Neural progenitor cell (in vitro differentiated cells): ENCODE results near the gene BSN. TPM values are rescaled to one million over a fixed set of nuclear protein-coding genes. Genes with fewer than 3 reads are reported as not detected.
A peak's percentile ranks its signal among the peaks of the same experiment; 100 is the strongest.

Source experiments
- DNase-seq: peaks from one replicate; pipeline ENCODE4 v3.0.0-alpha.2; 2016; ENCODE audit warnings: low spot score
- H2AFZ ChIP-seq: fragments of 200-600 bp; sonication (generic); replicated peaks from 2 replicates; pipeline ENCODE4 v1.6.1; 2016; ENCODE audit warnings: antibody characterized with exemption
- H3F3A ChIP-seq: fragments of 200-600 bp; sonication (generic); 2 replicates; pipeline ENCODE4 v1.6.1; 2016; ENCODE audit warnings: antibody characterized with exemption, low read depth
- H3K27ac ChIP-seq: fragments of 200-600 bp; sonication (generic); 2 replicates; pipeline ENCODE4 v1.5.1; 2016; ENCODE audit warnings: mild to moderate bottlenecking
- H3K27me3 ChIP-seq: fragments of 200-600 bp; sonication (generic); 2 replicates; pipeline ENCODE4 v1.6.1; 2016; ENCODE audit warnings: mild to moderate bottlenecking, moderate library complexity
- H3K36me3 ChIP-seq: fragments of 200-600 bp; sonication (generic); 2 replicates; pipeline ENCODE4 v1.5.1; 2016
- H3K4me1 ChIP-seq: fragments of 200-600 bp; sonication (generic); 2 replicates; pipeline ENCODE4 v1.6.1; 2016; ENCODE audit warnings: mixed run types
- H3K4me2 ChIP-seq: fragments of 200-600 bp; sonication (generic); 2 replicates; pipeline ENCODE4 v1.6.1; 2016
- H3K4me3 ChIP-seq: fragments of 200-600 bp; sonication (generic); 2 replicates; pipeline ENCODE4 v1.5.1; 2016
- H3K79me2 ChIP-seq: fragments of 200-600 bp; sonication (generic); 2 replicates; pipeline ENCODE4 v1.6.1; 2016; ENCODE audit warnings: low read depth
- H3K9ac ChIP-seq: fragments of 200-600 bp; sonication (generic); 2 replicates; pipeline ENCODE4 v1.6.1; 2016
- H3K9me3 ChIP-seq: fragments of 200-600 bp; sonication (generic); 2 replicates; pipeline ENCODE4 v1.5.1; 2016; ENCODE audit warnings: low read depth
- H4K20me1 ChIP-seq: fragments of 200-600 bp; sonication (generic); 2 replicates; pipeline ENCODE4 v1.6.1; 2016; ENCODE audit warnings: low read depth
- H3K27ac Mint-ChIP-seq: 3 replicates; pipeline ENCODE4 v1.8.0; 2021; ENCODE audit warnings: mixed read lengths
- H3K27me3 Mint-ChIP-seq: 2 replicates; pipeline ENCODE4 v1.8.0; 2022; ENCODE audit warnings: low read depth, mild to moderate bottlenecking, inconsistent platforms, moderate library complexity, mixed read lengths; ENCODE audit not compliant: insufficient read depth
- H3K36me3 Mint-ChIP-seq: 3 replicates; pipeline ENCODE4 v1.8.0; 2021; ENCODE audit warnings: mixed read lengths
- H3K4me1 Mint-ChIP-seq: 3 replicates; pipeline ENCODE4 v1.8.0; 2021; ENCODE audit warnings: mixed read lengths
- H3K4me3 Mint-ChIP-seq: 3 replicates; pipeline ENCODE4 v1.8.0; 2021; ENCODE audit warnings: mild to moderate bottlenecking, moderate library complexity, mixed read lengths
- H3K9me3 Mint-ChIP-seq: 3 replicates; pipeline ENCODE4 v1.8.0; 2020; ENCODE audit warnings: mixed read lengths
- CTCF ChIP-seq: fragments of 200-600 bp; sonication (generic); IDR thresholded peaks from 2 replicates; pipeline ENCODE4 v1.5.1; 2017; ENCODE audit warnings: antibody characterized with exemption, mild to moderate bottlenecking
- EZH2 ChIP-seq: fragments of 200-600 bp; sonication (generic); IDR thresholded peaks from 2 replicates; pipeline ENCODE4 v1.6.1; 2017; ENCODE audit warnings: antibody characterized with exemption, mild to moderate bottlenecking, moderate library complexity
- EZH2phosphoT487 ChIP-seq: fragments of 200-600 bp; sonication (generic); IDR thresholded peaks from 2 replicates; pipeline ENCODE4 v1.6.1; 2017; ENCODE audit warnings: antibody characterized with exemption
- total RNA-seq: library from RNA; depleted of rRNA; stranded (reverse); fragments of >200 nt; gene quantifications from 2 replicates; pipeline ENCODE4 v1.2.3, GENCODE V29; 2015; ENCODE audit warnings: low replicate concordance

BSN gene
- total RNA-seq, 1 donor from 2014 or later = 0.17 TPM

GRCh38 chr3:49607105-49607591, 52.9 kb downstream of the BSN start:
- no peaks in the 10 kb centered on the region for H3K79me2 ChIP-seq
- DNase-seq = no peak
- no peak overlapping the region for H3K4me3 Mint-ChIP-seq
- H3K27me3 ChIP-seq = no peaks in the 10 kb centered on the region
- no peak overlapping the region for H3K27ac Mint-ChIP-seq
- no peak overlapping the region for H2AFZ ChIP-seq
- peaks cover 10% of the 10 kb centered on the region for H3K27me3 Mint-ChIP-seq
- no peak overlapping the region for H3K9ac ChIP-seq
- peaks cover 12% of the 10 kb centered on the region for H3K4me1 Mint-ChIP-seq
- no peaks in the 10 kb centered on the region for H3K36me3 Mint-ChIP-seq
- H3K4me3 ChIP-seq = no peak overlapping the region
- peaks cover 2% of the 10 kb centered on the region for H3K9me3 Mint-ChIP-seq
- no peak for TF ChIP-seq EZH2phosphoT487
- no peak for TF ChIP-seq CTCF
- TF ChIP-seq EZH2 = no peak
- no peak overlapping the region for H3K27ac ChIP-seq
- peaks cover 5% of the 10 kb centered on the region for H3K4me1 ChIP-seq
- no peaks in the 10 kb centered on the region for H4K20me1 ChIP-seq
- no peaks in the 10 kb centered on the region for H3K9me3 ChIP-seq
- H3K4me2 ChIP-seq = no peak overlapping the region
- no peaks in the 10 kb centered on the region for H3K36me3 ChIP-seq
- H3F3A ChIP-seq = peaks cover 16% of the 10 kb centered on the region

GRCh38 chr3:49607796-49608195, 53.5 kb downstream of the BSN start:
- H3K9me3 Mint-ChIP-seq = peaks cover 8% of the 10 kb centered on the region
- no peak overlapping the region for H3K4me2 ChIP-seq
- no peak overlapping the region for H3K27ac Mint-ChIP-seq
- no peaks in the 10 kb centered on the region for H3K27me3 ChIP-seq
- peaks cover 10% of the 10 kb centered on the region for H3K4me1 Mint-ChIP-seq
- TF ChIP-seq EZH2 (no peak), CTCF (peak; percentile 26)
- no peaks in the 10 kb centered on the region for H3K79me2 ChIP-seq
- no peaks in the 10 kb centered on the region for H3K9me3 ChIP-seq
- no peak overlapping the region for H2AFZ ChIP-seq
- no peak overlapping the region for H3K9ac ChIP-seq
- H3K36me3 Mint-ChIP-seq = peaks cover 4% of the 10 kb centered on the region
- H3K36me3 ChIP-seq = no peaks in the 10 kb centered on the region
- no peak overlapping the region for H3K4me3 Mint-ChIP-seq
- peaks cover 10% of the 10 kb centered on the region for H3K27me3 Mint-ChIP-seq
- no peaks in the 10 kb centered on the region for H4K20me1 ChIP-seq
- no peak overlapping the region for H3K4me3 ChIP-seq
- H3K27ac ChIP-seq = no peak overlapping the region
- no peak for DNase-seq
- H3F3A ChIP-seq = peaks cover 16% of the 10 kb centered on the region
- peaks cover 5% of the 10 kb centered on the region for H3K4me1 ChIP-seq

- H3K9me3 Mint-ChIP-seq = peaks cover 15% of the 10 kb centered on the region
- H3K36me3 ChIP-seq = no peaks in the 10 kb centered on the region
- no peak overlapping the region for H3K27ac ChIP-seq
- no peak for TF ChIP-seq EZH2
- TF ChIP-seq CTCF = no peak
- TF ChIP-seq EZH2phosphoT487 = no peak
- no peak overlapping the region for H3K27ac Mint-ChIP-seq
- H3K27me3 Mint-ChIP-seq = peaks cover 10% of the 10 kb centered on the region
- H4K20me1 ChIP-seq = no peaks in the 10 kb centered on the region
- H3K4me1 ChIP-seq = peaks cover 5% of the 10 kb centered on the region
- no peak overlapping the region for H3K9ac ChIP-seq
- no peak overlapping the region for H3K4me3 ChIP-seq
- no peaks in the 10 kb centered on the region for H3K27me3 ChIP-seq
- peaks cover 9% of the 10 kb centered on the region for H3K4me1 Mint-ChIP-seq
- no peaks in the 10 kb centered on the region for H3K9me3 ChIP-seq
- H3K4me2 ChIP-seq = no peak overlapping the region
- no peak for DNase-seq
- peaks cover 9% of the 10 kb centered on the region for H3K36me3 Mint-ChIP-seq
- no peaks in the 10 kb centered on the region for H3K79me2 ChIP-seq
- no peak overlapping the region for H3K4me3 Mint-ChIP-seq
- H2AFZ ChIP-seq = no peak overlapping the region
- peaks cover 16% of the 10 kb centered on the region for H3F3A ChIP-seq
These were observed 55.0 kb downstream of the BSN start for GRCh38 chr3:49609314-49609713.
